Osteoblast (primary cell): ENCODE results near the gene PTPRN2. TPM values are rescaled to one million over a fixed set of nuclear protein-coding genes. Genes with fewer than 3 reads are reported as not detected.

ENCODE experiments used
- DNase-seq: peaks from one replicate; pipeline ENCODE4 v3.0.0; 2011; ENCODE audit warnings: low spot score, mixed read lengths; ENCODE audit not compliant: insufficient read length; ENCODE audit errors: missing footprints
- H2AFZ ChIP-seq: 2 replicates; pipeline ENCODE4 v1.6.0; 2011; ENCODE audit warnings: mild to moderate bottlenecking, low read length
- H3K27ac ChIP-seq: 2 replicates; pipeline ENCODE4 v1.5.1; 2011; ENCODE audit warnings: mild to moderate bottlenecking, low read depth, low read length, moderate library complexity
- H3K27me3 ChIP-seq: 2 replicates; pipeline ENCODE4 v1.6.0; 2012; ENCODE audit warnings: mild to moderate bottlenecking, control low read depth, inconsistent platforms, low read length, moderate library complexity; ENCODE audit not compliant: insufficient read depth
- H3K36me3 ChIP-seq: 2 replicates; pipeline ENCODE4 v1.5.1; 2011; ENCODE audit warnings: mild to moderate bottlenecking, low read length, control low read depth, moderate library complexity; ENCODE audit not compliant: insufficient read depth
- H3K4me1 ChIP-seq: 2 replicates; pipeline ENCODE4 v1.5.1; 2011; ENCODE audit warnings: mild to moderate bottlenecking, low read length, control low read depth, moderate library complexity; ENCODE audit not compliant: insufficient read depth
- H3K4me2 ChIP-seq: 2 replicates; pipeline ENCODE4 v1.6.0; 2011; ENCODE audit warnings: mild to moderate bottlenecking, low read length; ENCODE audit not compliant: insufficient read depth
- H3K4me3 ChIP-seq: fragments of 200-600 bp; sonication (generic); 3 replicates; pipeline ENCODE4 v1.5.1; 2012; ENCODE audit warnings: mild to moderate bottlenecking, low read length, inconsistent platforms; ENCODE audit not compliant: insufficient read depth
- H3K79me2 ChIP-seq: 2 replicates; pipeline ENCODE4 v1.6.0; 2012; ENCODE audit warnings: mild to moderate bottlenecking, low read length, control low read depth, inconsistent platforms; ENCODE audit not compliant: insufficient read depth
- H3K9me3 ChIP-seq: 2 replicates; pipeline ENCODE4 v1.5.1; 2011; ENCODE audit warnings: low read depth, low read length, control low read depth
- H4K20me1 ChIP-seq: 2 replicates; pipeline ENCODE4 v1.6.0; 2012; ENCODE audit warnings: mild to moderate bottlenecking, low read length, control low read depth; ENCODE audit not compliant: insufficient read depth
- CTCF ChIP-seq: IDR thresholded peaks from 2 replicates; pipeline ENCODE4 v1.5.1; 2011; ENCODE audit warnings: mild to moderate bottlenecking, low read depth, low read length, moderate library complexity; ENCODE audit errors: extremely low read depth
- total RNA-seq: library from RNA; depleted of rRNA; stranded (reverse); fragments of >200 nt; gene quantifications from 2 replicates; pipeline ENCODE4 v1.2.3, GENCODE V29; 2012

Gene PTPRN2
- total RNA-seq, 1 donor: 0.36 TPM

GRCh38 chr7:157660971-157661610 lies 926.5 kb downstream of the PTPRN2 start:
- no peaks in the 10 kb centered on the region for H3K9me3 ChIP-seq

GRCh38 chr7:157658851-157659412 lies 928.7 kb downstream of the PTPRN2 start:
- peak; percentile 75 for DNase-seq
- TF ChIP-seq CTCF: no peak
- H3K4me1 ChIP-seq: no peaks in the 10 kb centered on the region
- no peaks in the 10 kb centered on the region for H3K36me3 ChIP-seq
- H3K4me3 ChIP-seq: no peak overlapping the region
- H3K79me2 ChIP-seq: no peaks in the 10 kb centered on the region
- no peaks in the 10 kb centered on the region for H4K20me1 ChIP-seq
- no peaks in the 10 kb centered on the region for H3K27me3 ChIP-seq
- H2AFZ ChIP-seq: no peak overlapping the region
- H3K4me2 ChIP-seq: no peak overlapping the region
- no peaks in the 10 kb centered on the region for H3K9me3 ChIP-seq
- no peak overlapping the region for H3K27ac ChIP-seq

More at GRCh38 chr7:157660971-157661610, 926.5 kb downstream of the PTPRN2 start:
- Histone ChIP-seq H3K79me2 (no peaks in the 10 kb centered on the region), H3K4me3 (no peak overlapping the region), H3K27me3 (no peaks in the 10 kb centered on the region), H3K27ac (no peak overlapping the region), H3K4me2 (no peak overlapping the region), H4K20me1 (no peaks in the 10 kb centered on the region), H2AFZ (no peak overlapping the region), H3K36me3 (no peaks in the 10 kb centered on the region), H3K4me1 (no peaks in the 10 kb centered on the region)
- no peak for TF ChIP-seq CTCF
- no peak for DNase-seq

GRCh38 chr7:157657741-157658740 lies 929.6 kb downstream of the PTPRN2 start:
- Histone ChIP-seq H3K4me2 (no peak overlapping the region), H3K79me2 (no peaks in the 10 kb centered on the region), H3K27ac (no peak overlapping the region), H3K27me3 (no peaks in the 10 kb centered on the region), H3K4me1 (no peaks in the 10 kb centered on the region), H3K4me3 (no peak overlapping the region), H2AFZ (no peak overlapping the region), H3K36me3 (no peaks in the 10 kb centered on the region), H4K20me1 (no peaks in the 10 kb centered on the region), H3K9me3 (no peaks in the 10 kb centered on the region)
- no peak for TF ChIP-seq CTCF
- peak; percentile 77 for DNase-seq
